WTC11 (cell line): ENCODE results near the gene NLRC5. TPM values are rescaled to one million over a fixed set of nuclear protein-coding genes. Genes with fewer than 3 reads are reported as not detected.

Source experiments
- ATAC-seq: fragments of 200-7000 bp; cut with Tn5 transposase; 2 replicates; pipeline ENCODE4 v1.10.0; 2021; ENCODE audit warnings: mild to moderate bottlenecking, moderate library complexity
- CTCF ChIA-PET: fragments of 300-600 bp; sonication (Branson Sonifier 250); formaldehyde crosslinking; loops from one replicate; lab custom pipeline; 2021; ENCODE audit warnings: antibody characterized with exemption; lab: Charles Lee
- POLR2A ChIA-PET: fragments of 350-600 bp; sonication (Branson Sonifier 250); formaldehyde crosslinking; loops from one replicate; lab custom pipeline; 2021; ENCODE audit warnings: antibody characterized with exemption; lab: Charles Lee
- DNase-seq: peaks from one replicate; pipeline ENCODE4 v3.0.0; 2021; ENCODE audit warnings: low spot score
- H3K27ac Mint-ChIP-seq: 2 replicates; pipeline ENCODE4 v1.8.0; 2021; ENCODE audit warnings: mixed read lengths
- H3K27me3 Mint-ChIP-seq: 2 replicates; pipeline ENCODE4 v1.8.0; 2021; ENCODE audit warnings: low read depth, mild to moderate bottlenecking, moderate library complexity, mixed read lengths
- H3K36me3 Mint-ChIP-seq: 2 replicates; pipeline ENCODE4 v1.8.0; 2021; ENCODE audit warnings: mixed read lengths
- H3K4me1 Mint-ChIP-seq: 2 replicates; pipeline ENCODE4 v1.8.0; 2022; ENCODE audit warnings: mixed read lengths
- H3K4me3 Mint-ChIP-seq: 2 replicates; pipeline ENCODE4 v1.8.0; 2021; ENCODE audit warnings: mild to moderate bottlenecking, moderate library complexity, mixed read lengths
- H3K9me3 Mint-ChIP-seq: 2 replicates; pipeline ENCODE4 v1.8.0; 2021; ENCODE audit warnings: mixed read lengths
- ETV6 ChIP-seq: sonication (generic); formaldehyde crosslinking; IDR thresholded peaks from 2 replicates; pipeline ENCODE4 v1.8.1; 2022; ENCODE audit warnings: mild to moderate bottlenecking, missing genetic modification reagents
- MLX ChIP-seq: sonication (generic); formaldehyde crosslinking; IDR thresholded peaks from 2 replicates; pipeline ENCODE4 v1.8.1; 2023; ENCODE audit warnings: mild to moderate bottlenecking, missing genetic modification reagents, moderate library complexity
- MXD4 ChIP-seq: fragments of 250-450 bp; sonication (Bioruptor Pico); IDR thresholded peaks from 2 replicates; pipeline ENCODE4 v1.8.0; 2021; ENCODE audit warnings: mild to moderate bottlenecking, moderate library complexity, borderline replicate concordance
- PRDM15 ChIP-seq: sonication (generic); formaldehyde crosslinking; IDR thresholded peaks from 2 replicates; pipeline ENCODE4 v1.8.0; 2022; ENCODE audit warnings: missing genetic modification reagents
- PRRX2 ChIP-seq: fragments of 250-450 bp; sonication (Bioruptor Pico); IDR thresholded peaks from 2 replicates; pipeline ENCODE4 v1.8.0; 2021; ENCODE audit warnings: mild to moderate bottlenecking
- ZBTB43 ChIP-seq: sonication (generic); formaldehyde crosslinking; IDR thresholded peaks from 2 replicates; pipeline ENCODE4 v1.8.1; 2023; ENCODE audit warnings: mild to moderate bottlenecking, missing genetic modification reagents
- ZNF121 ChIP-seq: sonication (generic); formaldehyde crosslinking; IDR thresholded peaks from 2 replicates; pipeline ENCODE4 v1.8.0; 2023; ENCODE audit warnings: missing genetic modification reagents
- ZNF416 ChIP-seq: fragments of 250-450 bp; sonication (Bioruptor Pico); IDR thresholded peaks from 2 replicates; pipeline ENCODE4 v1.9.0; 2021; ENCODE audit warnings: mild to moderate bottlenecking, inconsistent platforms
- ZNF423 ChIP-seq: fragments of 250-450 bp; sonication (Bioruptor Pico); IDR thresholded peaks from 2 replicates; pipeline ENCODE4 v2.1.2; 2022; ENCODE audit warnings: mild to moderate bottlenecking, moderate library complexity
- ZNF425 ChIP-seq: fragments of 250-450 bp; sonication (Bioruptor Pico); conservative IDR thresholded peaks from 2 replicates; pipeline ENCODE4 v1.9.0; 2021; ENCODE audit warnings: mild to moderate bottlenecking
- ZSCAN18 ChIP-seq: fragments of 250-450 bp; sonication (Bioruptor Pico); IDR thresholded peaks from 2 replicates; pipeline ENCODE4 v2.1.2; 2022; ENCODE audit warnings: mild to moderate bottlenecking, moderate library complexity
- total RNA-seq: library from RNA; stranded (reverse); gene quantifications from 3 replicates; pipeline ENCODE4 v1.2.3, GENCODE V29; 2021

The NLRC5 gene
- total RNA-seq, 1 experiment from 2014 or later: 2.8 TPM

- H3K36me3 Mint-ChIP-seq: no peaks in the 10 kb centered on the region
- TF ChIP-seq ZNF423 (CRISPR knock-in tag) (no peak), MXD4 (CRISPR knock-in tag) (no peak), ZNF121 (CRISPR knock-in tag) (peak; percentile 47; the same call in 1 of the 2 replicates)
- no peaks in the 10 kb centered on the region for H3K27me3 Mint-ChIP-seq
- ChIA-PET CTCF (no interaction called here), POLR2A (interaction anchor here (0.6 kb wide), 1 partner anchor 423 kb away, joined by 3 read pairs; no protein-coding TSS in a partner anchor)
- no peak for DNase-seq
- no peak overlapping the region for H3K27ac Mint-ChIP-seq
- H3K9me3 Mint-ChIP-seq: no peaks in the 10 kb centered on the region
- peaks cover 8% of the 10 kb centered on the region for H3K4me1 Mint-ChIP-seq
- ATAC-seq: no peak
- no peak overlapping the region for H3K4me3 Mint-ChIP-seq
These were observed 129.2 kb downstream of the NLRC5 start for GRCh38 chr16:57118461-57119084.

GRCh38 chr16:57123216-57123973 lies 134.0 kb downstream of the NLRC5 start:
- TF ChIP-seq PRDM15 (CRISPR knock-in tag) (no peak), ZNF425 (CRISPR knock-in tag) (no peak), MLX (CRISPR knock-in tag) (no peak), PRRX2 (no peak), ETV6 (CRISPR knock-in tag) (no peak), ZNF416 (CRISPR knock-in tag) (no peak), ZBTB43 (CRISPR knock-in tag) (no peak), ZSCAN18 (no peak)
- POLR2A ChIA-PET: no interaction called here

More at GRCh38 chr16:57123216-57123973, 134.0 kb downstream of the NLRC5 start:
- 0 out of 2 replicates have a peak, but pooled peaks cover 3% of the 10 kb centered on the region for H3K9me3 Mint-ChIP-seq
- CTCF ChIA-PET: no interaction called here
- no peak overlapping the region for H3K27ac Mint-ChIP-seq
- no peak for DNase-seq
- no peak overlapping the region for H3K4me3 Mint-ChIP-seq
- no peaks in the 10 kb centered on the region for H3K27me3 Mint-ChIP-seq
- ATAC-seq: no peak
- no peaks in the 10 kb centered on the region for H3K36me3 Mint-ChIP-seq
- H3K4me1 Mint-ChIP-seq: no peaks in the 10 kb centered on the region
